HUES48 (cell line): ENCODE data around the gene LRTM1.
A peak's percentile ranks its signal among the peaks of the same experiment; 100 is the strongest.

Experiments used
- H3K27ac ChIP-seq: one replicate; pipeline ENCODE4 v1.7.0; 2013; ENCODE audit warnings: low read depth, low read length, inconsistent platforms
- H3K27me3 ChIP-seq: 2 replicates; pipeline ENCODE4 v1.6.1; 2013; ENCODE audit warnings: mild to moderate bottlenecking, low read length; ENCODE audit not compliant: control insufficient read depth, insufficient read depth
- H3K36me3 ChIP-seq: 2 replicates; pipeline ENCODE4 v1.6.1; 2013; ENCODE audit warnings: low read length; ENCODE audit not compliant: control insufficient read depth, insufficient read depth
- H3K4me1 ChIP-seq: 2 replicates; pipeline ENCODE4 v1.6.1; 2013; ENCODE audit warnings: mild to moderate bottlenecking, low read length; ENCODE audit not compliant: control insufficient read depth, insufficient read depth
- H3K4me3 ChIP-seq: 2 replicates; pipeline ENCODE4 v1.5.1; 2013; ENCODE audit warnings: mild to moderate bottlenecking, low read depth, low read length
- H3K9ac ChIP-seq: 2 replicates; pipeline ENCODE4 v1.6.1; 2013; ENCODE audit warnings: mild to moderate bottlenecking, low read depth, low read length, moderate library complexity
- H3K9me3 ChIP-seq: 2 replicates; pipeline ENCODE4 v1.6.1; 2013; ENCODE audit warnings: low read length; ENCODE audit not compliant: control insufficient read depth, insufficient read depth

LRTM1 gene

GRCh38 chr3:54960701-54961100 lies 32.8 kb upstream of the LRTM1 start:
- Histone ChIP-seq H3K36me3 (no peaks in the 10 kb centered on the region), H3K9ac (no peak overlapping the region), H3K27ac (no peak overlapping the region), H3K4me3 (no peak overlapping the region), H3K9me3 (no peaks in the 10 kb centered on the region), H3K4me1 (peaks cover 11% of the 10 kb centered on the region), H3K27me3 (no peaks in the 10 kb centered on the region)

DNA sequence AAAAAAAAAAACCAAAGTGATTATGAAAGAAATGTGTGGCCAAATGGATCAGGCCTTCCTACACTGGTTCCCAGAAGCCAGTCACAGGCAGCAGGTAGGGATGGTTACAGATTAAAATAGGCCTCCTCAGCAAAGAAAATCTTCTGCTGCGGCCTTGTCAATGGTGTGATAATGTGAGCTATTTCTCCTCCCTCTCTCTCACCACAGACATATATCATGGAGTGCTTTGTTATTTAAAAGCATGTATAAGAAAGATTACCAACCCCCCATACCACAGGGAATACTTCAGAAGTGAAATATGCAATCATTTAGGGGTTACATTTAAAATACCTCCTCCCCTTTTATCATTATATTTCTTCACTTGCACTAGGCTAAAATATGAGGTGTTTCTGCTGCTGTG lies 32.2 kb upstream of the LRTM1 start:
- Histone ChIP-seq H3K9me3 (no peaks in the 10 kb centered on the region), H3K4me3 (no peak overlapping the region), H3K27ac (no peak overlapping the region), H3K4me1 (peaks cover 17% of the 10 kb centered on the region), H3K27me3 (no peaks in the 10 kb centered on the region), H3K9ac (no peak overlapping the region), H3K36me3 (no peaks in the 10 kb centered on the region)

GRCh38 chr3:54957711-54958110 lies 29.9 kb upstream of the LRTM1 start:
- Histone ChIP-seq H3K27me3 (no peaks in the 10 kb centered on the region), H3K9me3 (no peaks in the 10 kb centered on the region), H3K36me3 (no peaks in the 10 kb centered on the region), H3K4me3 (no peak overlapping the region), H3K4me1 (peaks cover 34% of the 10 kb centered on the region), H3K9ac (no peak overlapping the region), H3K27ac (no peak overlapping the region)

DNA sequence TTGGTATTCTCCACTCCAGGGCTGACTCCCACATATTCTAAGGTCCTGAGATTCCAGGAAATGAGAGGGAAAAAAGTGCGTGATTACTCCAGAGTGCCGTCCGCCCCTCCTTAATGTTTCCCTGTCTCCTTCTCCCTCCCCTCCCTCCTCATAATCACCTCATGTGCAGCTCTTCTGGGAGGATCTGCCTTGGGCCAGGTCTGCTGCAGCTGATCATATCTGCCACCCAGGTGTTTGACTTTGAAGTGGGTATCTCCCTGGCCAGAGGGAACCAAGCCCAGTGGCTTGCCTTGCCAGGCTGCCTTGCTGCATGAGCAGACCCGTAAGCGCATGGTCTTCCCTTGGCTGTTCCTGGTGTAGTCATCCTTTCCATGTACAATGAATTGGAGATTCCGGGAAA lies 28.1 kb upstream of the LRTM1 start:
- Histone ChIP-seq H3K9me3 (no peaks in the 10 kb centered on the region), H3K27me3 (no peaks in the 10 kb centered on the region), H3K36me3 (no peaks in the 10 kb centered on the region), H3K27ac (no peak overlapping the region), H3K4me3 (no peak overlapping the region), H3K9ac (no peak overlapping the region), H3K4me1 (peaks cover 37% of the 10 kb centered on the region)

DNA sequence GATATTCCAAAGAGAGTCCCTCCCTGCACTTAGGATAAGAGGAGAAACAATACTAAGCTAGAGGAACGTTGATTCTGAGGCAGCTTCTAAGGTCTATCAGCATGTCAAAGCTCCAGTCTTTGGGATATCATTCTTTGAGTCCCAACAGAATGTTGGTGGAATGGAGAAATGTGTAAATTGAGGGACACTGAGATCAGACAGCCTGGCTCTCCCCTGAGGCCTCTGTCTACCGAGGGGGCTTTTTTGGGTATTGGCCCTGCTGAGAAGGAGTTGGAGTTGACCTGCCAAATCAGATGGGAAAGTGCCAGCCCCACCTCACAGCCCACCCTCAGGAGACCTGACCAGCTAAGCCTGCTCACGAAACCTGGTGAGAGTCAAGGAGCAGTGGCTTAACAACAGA lies 27.6 kb upstream of the LRTM1 start:
- Histone ChIP-seq H3K9ac (no peak overlapping the region), H3K9me3 (no peaks in the 10 kb centered on the region), H3K4me3 (no peak overlapping the region), H3K4me1 (peaks cover 37% of the 10 kb centered on the region), H3K27ac (peak overlapping the region; percentile 69), H3K36me3 (no peaks in the 10 kb centered on the region), H3K27me3 (no peaks in the 10 kb centered on the region)

- H3K27me3 ChIP-seq = no peaks in the 10 kb centered on the region
- peak overlapping the region; percentile 92 for H3K27ac ChIP-seq
- peaks cover 33% of the 10 kb centered on the region for H3K4me1 ChIP-seq
- no peaks in the 10 kb centered on the region for H3K9me3 ChIP-seq
- H3K36me3 ChIP-seq = no peaks in the 10 kb centered on the region
- no peak overlapping the region for H3K4me3 ChIP-seq
- peak overlapping the region; percentile 56; the same call in 1 of the 2 replicates for H3K9ac ChIP-seq
Measured at GRCh38 chr3:54954521-54954920, 26.7 kb upstream of the LRTM1 start.

DNA sequence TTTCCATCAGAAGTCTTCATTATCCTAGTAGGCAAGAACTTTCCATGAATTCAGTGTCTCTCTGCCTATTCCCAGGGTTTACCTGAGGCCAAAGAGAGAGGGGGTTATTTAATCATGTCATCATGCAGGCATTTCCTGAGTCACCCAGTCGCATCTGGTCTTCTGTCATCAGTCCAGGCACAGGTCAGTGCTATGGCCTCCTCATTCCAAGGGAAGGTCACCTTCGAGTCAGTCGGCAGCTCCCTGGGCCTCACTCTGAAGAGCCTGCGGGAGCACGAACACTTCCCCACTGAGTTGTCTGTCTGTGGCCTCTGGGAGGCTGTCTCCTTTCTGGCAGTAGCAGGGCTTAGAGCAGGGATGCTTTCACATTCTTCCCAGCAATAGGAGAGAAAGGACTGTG lies 26.2 kb upstream of the LRTM1 start:
- H3K27ac ChIP-seq = peak overlapping the region; percentile 92
- no peaks in the 10 kb centered on the region for H3K27me3 ChIP-seq
- no peaks in the 10 kb centered on the region for H3K9me3 ChIP-seq
- no peak overlapping the region for H3K4me3 ChIP-seq
- H3K9ac ChIP-seq = peak overlapping the region; percentile 56; the same call in 1 of the 2 replicates
- peaks cover 33% of the 10 kb centered on the region for H3K4me1 ChIP-seq
- no peaks in the 10 kb centered on the region for H3K36me3 ChIP-seq

DNA sequence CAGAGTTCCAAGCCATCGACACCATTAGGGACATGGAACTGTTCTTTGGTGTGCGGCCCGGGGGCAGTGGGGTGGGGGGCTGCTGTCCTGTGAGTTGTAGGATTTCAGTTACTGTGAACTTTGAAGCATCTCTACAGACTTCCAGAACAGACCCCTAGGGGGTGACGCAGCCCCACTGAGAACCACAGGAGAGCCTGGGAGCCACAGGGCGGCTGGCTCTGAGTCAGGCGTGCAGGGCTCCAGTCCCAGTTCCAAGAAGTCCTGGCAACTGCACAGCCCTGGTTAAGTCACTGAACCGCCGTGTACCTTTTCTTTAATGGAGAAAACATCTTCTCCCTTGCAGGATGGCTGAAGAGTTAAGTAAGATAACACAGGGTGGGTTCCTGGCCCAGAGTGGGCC lies 23.5 kb upstream of the LRTM1 start:
- Histone ChIP-seq H3K9ac (no peak overlapping the region), H3K9me3 (no peaks in the 10 kb centered on the region), H3K27ac (no peak overlapping the region)

GRCh38 chr3:54950391-54951003 lies 22.6 kb upstream of the LRTM1 start:
- no peaks in the 10 kb centered on the region for H3K27me3 ChIP-seq
- no peaks in the 10 kb centered on the region for H3K9me3 ChIP-seq
- H3K4me1 ChIP-seq = peaks cover 24% of the 10 kb centered on the region
- no peaks in the 10 kb centered on the region for H3K36me3 ChIP-seq
- no peak overlapping the region for H3K4me3 ChIP-seq
- no peak overlapping the region for H3K27ac ChIP-seq
- no peak overlapping the region for H3K9ac ChIP-seq

More for the DNA sequence above, 23.5 kb upstream of the LRTM1 start:
- Histone ChIP-seq H3K36me3 (no peaks in the 10 kb centered on the region), H3K4me1 (peaks cover 32% of the 10 kb centered on the region), H3K27me3 (no peaks in the 10 kb centered on the region), H3K4me3 (no peak overlapping the region)

DNA sequence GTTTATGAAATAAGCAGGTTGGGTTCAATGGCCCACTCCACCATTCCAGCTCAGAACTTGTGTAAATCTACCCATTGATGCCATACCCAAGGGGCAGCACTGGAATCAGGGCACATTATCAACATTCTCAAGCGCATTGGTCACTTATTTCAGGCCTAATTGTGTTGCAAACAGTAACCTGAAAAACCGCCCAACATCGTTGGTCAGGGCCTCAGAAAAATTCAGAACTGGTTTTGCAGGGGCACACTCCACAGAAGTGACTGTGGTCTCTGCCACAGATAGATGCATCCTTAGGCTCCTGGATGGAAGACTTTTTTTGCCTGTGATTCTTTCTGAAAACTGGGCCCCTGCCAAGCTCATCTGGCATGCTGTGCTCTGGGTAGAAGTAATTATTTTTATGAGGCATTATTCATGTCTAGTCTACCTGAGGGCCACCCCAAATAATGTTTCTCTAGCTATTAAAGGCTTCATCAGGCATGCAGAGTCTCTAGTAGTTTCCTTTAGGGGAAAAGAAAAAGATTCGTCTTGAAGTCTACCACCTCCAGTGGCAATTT lies 21.7 kb upstream of the LRTM1 start:
- Histone ChIP-seq H3K27me3 (no peaks in the 10 kb centered on the region), H3K4me3 (no peak overlapping the region), H3K36me3 (no peaks in the 10 kb centered on the region), H3K9me3 (no peaks in the 10 kb centered on the region), H3K9ac (no peak overlapping the region), H3K4me1 (peaks cover 15% of the 10 kb centered on the region), H3K27ac (no peak overlapping the region)

- no peak overlapping the region for H3K9ac ChIP-seq
Measured at GRCh38 chr3:54941690-54942362, 14.0 kb upstream of the LRTM1 start.

More at GRCh38 chr3:54941690-54942362, 14.0 kb upstream of the LRTM1 start:
- peaks cover 3% of the 10 kb centered on the region for H3K4me1 ChIP-seq
- H3K27me3 ChIP-seq = no peaks in the 10 kb centered on the region
- no peaks in the 10 kb centered on the region for H3K36me3 ChIP-seq
- H3K27ac ChIP-seq = no peak overlapping the region
- no peaks in the 10 kb centered on the region for H3K9me3 ChIP-seq
- H3K4me3 ChIP-seq = no peak overlapping the region
